Muscle layer of duodenum (tissue), 2 donors: ENCODE results near the gene PDXDC1.
"Not testable (repeated sequence)": the region's sequence is repeated elsewhere in the genome, so short reads cannot be mapped to it uniquely, and the experiment has no call there.

Experiments
- H3K27ac ChIP-seq: one replicate; pipeline ENCODE4 v1.7.0; 2013; ENCODE audit warnings: mild to moderate bottlenecking, low read length
- H3K27me3 ChIP-seq: one replicate; pipeline ENCODE4 v1.7.0; 2013; ENCODE audit warnings: low read depth, mild to moderate bottlenecking, control low read depth, low read length
- H3K36me3 ChIP-seq, 2 donors: one replicate each; pipeline ENCODE4 v1.7.0; 2013; ENCODE audit warnings: low read length in 2 of 2, control low read depth in 1 of 2, mild to moderate bottlenecking in 1 of 2; ENCODE audit not compliant: insufficient read depth in 2 of 2, control insufficient read depth in 1 of 2
- H3K4me1 ChIP-seq, 2 donors: one replicate each; pipeline ENCODE4 v1.7.0; 2013; ENCODE audit warnings: low read length in 2 of 2, mild to moderate bottlenecking in 2 of 2, control low read depth in 1 of 2, moderate library complexity in 1 of 2; ENCODE audit not compliant: insufficient read depth in 2 of 2, control insufficient read depth in 1 of 2
- H3K4me3 ChIP-seq, 2 donors: one replicate each; pipeline ENCODE4 v1.7.0; 2013; ENCODE audit warnings: low read length in 2 of 2, low read depth in 1 of 2, mild to moderate bottlenecking in 1 of 2
- H3K9me3 ChIP-seq, 2 donors: one replicate each; pipeline ENCODE4 v1.7.0; 2013; ENCODE audit warnings: low read length in 2 of 2, control low read depth in 1 of 2, mild to moderate bottlenecking in 1 of 2; ENCODE audit not compliant: control insufficient read depth in 1 of 2
- donor health status: healthy.

Gene PDXDC1

DNA sequence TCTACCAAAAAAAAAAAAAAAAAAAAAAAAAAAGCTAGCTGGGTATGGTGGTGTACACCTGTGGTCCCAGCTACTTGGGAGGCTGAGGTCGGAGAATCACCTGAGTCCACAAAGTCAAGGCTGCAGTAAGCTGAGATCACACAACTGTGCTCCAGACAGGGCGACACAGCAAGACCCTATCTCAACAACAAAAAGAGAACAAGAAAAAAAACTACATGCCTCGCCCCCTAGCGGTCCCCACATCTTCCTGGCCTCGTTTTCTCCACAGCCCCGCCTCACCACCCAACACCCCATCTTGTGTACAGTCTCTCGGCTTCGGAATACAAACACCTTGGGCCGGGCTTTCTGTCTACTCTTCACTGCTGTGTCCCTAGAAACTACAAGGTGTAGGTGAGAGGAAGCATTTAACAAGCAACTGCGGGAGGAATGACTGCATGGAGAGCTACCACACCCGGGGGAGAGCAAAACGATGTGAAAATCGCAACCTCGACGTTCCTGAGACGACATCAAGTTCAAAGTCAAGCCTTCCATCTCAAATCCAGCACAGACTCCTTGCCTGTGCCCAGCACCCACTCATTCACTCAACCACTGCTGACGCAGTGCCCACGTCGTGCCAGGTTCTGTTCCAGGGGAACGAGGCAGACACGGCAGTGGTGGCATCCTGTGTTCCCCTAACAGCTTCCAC is 72.0 kb downstream of the PDXDC1 start:
- no peaks in the 10 kb centered on the region for H3K9me3 ChIP-seq
- no peaks in the 10 kb centered on the region for H3K27me3 ChIP-seq
- H3K27ac ChIP-seq, result no peak overlapping the region
- no peaks in the 10 kb centered on the region for H3K4me1 ChIP-seq
- H3K4me3 ChIP-seq, result no peak overlapping the region
- peaks cover 8 to 25% of the 10 kb centered on the region in 2 donors for H3K36me3 ChIP-seq

- peaks cover 8 to 17% of the 10 kb centered on the region in 2 donors for H3K36me3 ChIP-seq
- no peak overlapping the region for H3K4me3 ChIP-seq
- no peaks in the 10 kb centered on the region for H3K9me3 ChIP-seq
- H3K27me3 ChIP-seq, result no peaks in the 10 kb centered on the region
- no peak overlapping the region for H3K27ac ChIP-seq
- peaks cover 0 to 5% of the 10 kb centered on the region in 2 donors for H3K4me1 ChIP-seq
Measured at GRCh38 chr16:15049581-15050180, 74.9 kb downstream of the PDXDC1 start.

DNA sequence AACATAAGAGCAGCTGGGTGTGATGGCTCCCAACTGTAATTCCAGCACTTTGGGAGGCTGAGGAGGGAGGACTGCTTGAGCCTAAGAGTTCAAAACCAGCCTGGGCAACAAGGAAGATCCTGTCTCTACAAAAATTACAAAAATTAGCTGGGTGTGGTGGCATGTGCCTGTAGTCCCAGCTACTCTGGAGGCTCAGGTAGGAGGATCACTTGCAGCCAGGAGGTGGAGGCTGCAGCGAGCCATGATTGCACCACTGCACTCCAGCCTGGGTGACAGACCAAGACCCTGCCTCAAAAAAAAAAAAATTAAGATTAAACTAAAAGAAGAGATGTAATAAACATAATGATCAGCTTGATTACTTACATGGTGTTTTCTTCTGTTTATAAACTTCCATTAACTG is 75.6 kb downstream of the PDXDC1 start:
- not testable (repeated sequence) for H3K27me3 ChIP-seq, H3K9me3 ChIP-seq, H3K4me3 ChIP-seq, H3K27ac ChIP-seq
- peaks cover 8 to 17% of the 10 kb centered on the region in 2 donors for H3K36me3 ChIP-seq
- H3K4me1 ChIP-seq, result peaks cover 0 to 12% of the 10 kb centered on the region in 2 donors

- Histone ChIP-seq H3K9me3 (no peaks in the 10 kb centered on the region), H3K27ac (no peak overlapping the region), H3K4me3 (no peak overlapping the region), H3K36me3 (peaks cover 5 to 10% of the 10 kb centered on the region in 2 donors), H3K27me3 (no peaks in the 10 kb centered on the region), H3K4me1 (peaks cover 0 to 17% of the 10 kb centered on the region in 2 donors)
Measured at GRCh38 chr16:15051387-15051951, 76.6 kb downstream of the PDXDC1 start.

GRCh38 chr16:15052747-15053476 is 78.1 kb downstream of the PDXDC1 start:
- Histone ChIP-seq H3K27me3 (no peaks in the 10 kb centered on the region), H3K9me3 (no peaks in the 10 kb centered on the region), H3K4me1 (peaks cover 0 to 18% of the 10 kb centered on the region in 2 donors), H3K4me3 (no peak overlapping the region), H3K27ac (no peak overlapping the region), H3K36me3 (no peaks in the 10 kb centered on the region)

DNA sequence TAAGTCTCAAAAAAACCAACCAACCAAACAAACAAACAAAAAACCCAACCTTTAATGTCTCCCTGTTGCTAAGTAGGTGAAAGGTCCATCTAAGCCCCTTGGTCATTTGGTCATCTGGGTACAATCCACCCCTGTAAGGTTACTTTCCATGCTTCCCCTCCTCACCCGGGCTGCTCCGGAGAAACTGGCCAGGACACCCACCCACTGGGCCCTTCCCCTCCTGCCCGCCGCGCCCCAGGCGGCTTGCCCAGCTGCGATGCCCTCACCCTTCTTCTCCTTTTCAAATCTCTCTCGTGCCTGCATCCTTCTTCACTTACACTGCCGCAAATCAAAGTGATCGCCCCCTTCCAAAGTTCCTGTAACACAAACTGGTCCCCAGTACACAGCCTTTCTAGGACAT is 79.1 kb downstream of the PDXDC1 start:
- Histone ChIP-seq H3K4me3 (no peak overlapping the region), H3K27me3 (no peaks in the 10 kb centered on the region), H3K9me3 (no peaks in the 10 kb centered on the region), H3K27ac (no peak overlapping the region), H3K36me3 (peaks cover under 1 to 4% of the 10 kb centered on the region in 2 donors), H3K4me1 (peaks cover 0 to 18% of the 10 kb centered on the region in 2 donors)

GRCh38 chr16:15054357-15055140 is 79.7 kb downstream of the PDXDC1 start:
- Histone ChIP-seq H3K36me3 (peaks cover 7 to 10% of the 10 kb centered on the region in 2 donors), H3K4me3 (peak overlapping the region; percentile 75 to 99), H3K27ac (no peak overlapping the region), H3K27me3 (no peaks in the 10 kb centered on the region), H3K9me3 (no peaks in the 10 kb centered on the region), H3K4me1 (peaks cover 0 to 18% of the 10 kb centered on the region in 2 donors)

DNA sequence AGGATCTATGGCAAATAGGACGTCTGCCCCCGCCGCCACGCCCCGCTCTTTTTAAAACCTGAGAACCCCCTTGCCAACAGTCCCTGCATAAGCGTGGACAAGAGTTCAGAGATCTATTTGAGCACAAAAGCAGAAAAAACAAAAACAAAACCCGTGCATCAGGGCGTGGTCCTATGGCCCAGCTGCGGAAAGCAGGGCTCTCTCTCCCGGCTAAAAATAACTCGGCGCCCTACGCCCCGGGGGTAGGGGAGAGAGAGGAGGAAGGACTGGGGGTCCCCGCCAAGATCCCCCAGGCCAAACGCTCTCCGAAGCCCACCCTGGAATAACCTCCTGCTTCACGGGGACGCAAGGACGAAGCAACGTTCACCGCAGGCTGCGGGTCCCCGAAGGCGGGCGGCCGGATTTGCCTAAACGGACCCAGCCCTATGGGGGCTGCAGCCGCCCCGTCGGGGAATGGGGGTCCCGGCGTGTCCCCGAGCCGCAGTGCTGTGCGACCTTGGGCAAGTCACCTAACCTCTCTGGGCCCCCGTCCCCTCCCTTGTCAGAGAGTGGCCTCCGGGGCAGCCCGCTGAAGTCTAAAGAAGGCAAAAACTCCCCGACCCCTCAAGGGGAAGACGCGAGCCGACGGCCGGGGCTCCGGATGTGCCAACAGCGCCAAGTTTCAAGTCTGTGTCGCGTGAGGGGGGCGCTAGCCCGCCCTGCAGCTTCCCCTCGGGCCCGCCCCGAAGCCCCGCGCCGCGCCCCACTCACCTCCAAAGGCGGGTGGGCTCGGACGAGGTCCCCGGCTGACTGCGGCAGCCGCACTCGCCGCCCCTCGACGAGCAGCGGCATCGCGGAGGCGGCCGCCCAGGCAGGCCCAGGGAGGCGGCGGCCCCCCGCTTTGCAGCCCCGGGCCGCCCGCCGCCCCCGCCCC is 80.6 kb downstream of the PDXDC1 start:
- H3K27ac ChIP-seq, result no peak overlapping the region
- peak overlapping the region; percentile 75 to 99 for H3K4me3 ChIP-seq
- H3K9me3 ChIP-seq, result no peaks in the 10 kb centered on the region
- peaks cover 11 to 13% of the 10 kb centered on the region in 2 donors for H3K36me3 ChIP-seq
- H3K27me3 ChIP-seq, result no peaks in the 10 kb centered on the region
- H3K4me1 ChIP-seq, result peaks cover 0 to 18% of the 10 kb centered on the region in 2 donors

DNA sequence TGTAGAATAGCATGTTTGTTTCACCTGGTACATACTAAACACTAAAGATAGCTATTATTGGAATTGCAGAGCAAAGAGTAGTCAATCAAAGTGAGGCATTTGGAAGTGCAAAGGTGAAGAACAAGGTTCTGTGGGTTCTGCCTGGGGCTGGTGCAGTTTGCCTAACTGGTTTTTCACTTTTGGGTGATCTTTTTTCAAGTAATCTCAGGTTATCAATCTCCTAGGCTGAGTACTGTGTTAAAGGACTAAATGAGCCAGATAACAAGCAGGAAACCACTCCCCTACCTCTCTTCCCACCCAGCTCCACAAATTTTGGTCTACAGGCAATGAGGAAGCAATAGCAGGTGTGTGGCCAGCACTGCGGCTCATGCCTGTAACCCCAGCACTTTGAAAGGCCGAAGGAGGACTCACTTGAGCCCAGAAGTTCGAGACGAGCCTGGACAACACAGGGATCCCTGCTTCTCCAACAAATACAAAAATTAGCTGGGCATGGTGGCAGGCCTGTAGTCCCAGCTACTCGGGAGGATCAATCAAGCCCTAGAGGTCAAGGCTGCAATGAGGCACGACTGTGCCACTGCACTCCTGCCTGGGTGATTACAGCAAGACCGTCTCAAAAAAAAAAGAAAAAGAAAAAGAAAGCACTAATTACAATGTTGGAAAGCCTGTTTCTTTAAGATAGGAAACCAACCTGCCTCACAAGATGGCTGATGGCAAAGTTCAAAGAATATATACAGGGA is 83.0 kb downstream of the PDXDC1 start:
- no peak overlapping the region for H3K27ac ChIP-seq

More for the DNA sequence above, 83.0 kb downstream of the PDXDC1 start:
- Histone ChIP-seq H3K36me3 (peaks cover 31 to 33% of the 10 kb centered on the region in 2 donors), H3K9me3 (no peaks in the 10 kb centered on the region), H3K27me3 (no peaks in the 10 kb centered on the region), H3K4me3 (no peak overlapping the region), H3K4me1 (peaks cover 0 to 18% of the 10 kb centered on the region in 2 donors)
